ENCODE results near the gene TEX44.
A peak's percentile ranks its signal among the peaks of the same experiment; 100 is the strongest.

- peak in 3 of 12 donors; percentile 25 to 31 (median 26) for TF ChIP-seq CTCF (IDR thresholded peaks at IDR 0.05)
- peak in 1 of 2 donors; percentile 74 for TF ChIP-seq POLR2A (IDR thresholded peaks at IDR 0.05)
Measured at GRCh38 chr2:231604685-231605606, 12.3 kb downstream of the TEX44 start.
